Sigmoid colon (tissue), 4 donors: ENCODE results near the gene ACTL8.

ENCODE experiments used
- POLR2A ChIP-seq, 2 donors: fragments of 450-650 bp; IDR thresholded peaks; one replicate each; pipeline ENCODE4 v1.6.1; 2016; ENCODE audit warnings: antibody characterized with exemption in 2 of 2, mild to moderate bottlenecking in 2 of 2, moderate library complexity in 2 of 2
- POLR2AphosphoS5 ChIP-seq, 4 donors: sonication (generic); formaldehyde crosslinking; IDR thresholded peaks; one replicate each; pipeline ENCODE4 v1.6.1; 2017; ENCODE audit warnings: antibody characterized with exemption in 4 of 4
- TF ChIP-seq, protein P1 (sequence below), 4 experiments: fragments of 450-650 bp in 3 of 4; fragments of 200-600 bp in 1 of 4; IDR thresholded peaks; one replicate each; pipeline ENCODE4 v1.5.1; 2016 to 2019; ENCODE audit warnings: antibody characterized with exemption in 4 of 4, mild to moderate bottlenecking in 3 of 4, moderate library complexity in 2 of 4

DNA sequence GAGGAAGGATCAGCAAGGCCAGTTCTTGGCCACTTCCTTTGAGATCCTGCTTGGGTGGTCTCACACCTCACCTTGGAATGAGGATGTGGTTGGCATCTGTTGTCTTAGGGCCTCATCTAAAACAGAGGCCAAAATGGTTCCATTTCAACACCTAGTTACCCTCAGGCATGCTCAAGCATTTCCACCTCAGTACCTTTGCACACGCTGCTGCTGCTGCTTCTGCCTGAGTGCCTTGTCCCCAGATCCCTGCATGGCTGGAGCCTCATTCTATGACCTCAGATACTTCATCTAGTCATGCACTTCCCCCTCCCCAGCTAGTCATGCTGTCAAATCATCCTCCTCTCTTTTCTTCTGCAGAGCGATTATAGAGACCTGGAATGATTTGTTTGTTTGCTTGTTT, 86.8 kb downstream of the ACTL8 start:
- no peak for TF ChIP-seq POLR2A (IDR thresholded peaks at IDR 0.05)
- TF ChIP-seq, protein P1, sequence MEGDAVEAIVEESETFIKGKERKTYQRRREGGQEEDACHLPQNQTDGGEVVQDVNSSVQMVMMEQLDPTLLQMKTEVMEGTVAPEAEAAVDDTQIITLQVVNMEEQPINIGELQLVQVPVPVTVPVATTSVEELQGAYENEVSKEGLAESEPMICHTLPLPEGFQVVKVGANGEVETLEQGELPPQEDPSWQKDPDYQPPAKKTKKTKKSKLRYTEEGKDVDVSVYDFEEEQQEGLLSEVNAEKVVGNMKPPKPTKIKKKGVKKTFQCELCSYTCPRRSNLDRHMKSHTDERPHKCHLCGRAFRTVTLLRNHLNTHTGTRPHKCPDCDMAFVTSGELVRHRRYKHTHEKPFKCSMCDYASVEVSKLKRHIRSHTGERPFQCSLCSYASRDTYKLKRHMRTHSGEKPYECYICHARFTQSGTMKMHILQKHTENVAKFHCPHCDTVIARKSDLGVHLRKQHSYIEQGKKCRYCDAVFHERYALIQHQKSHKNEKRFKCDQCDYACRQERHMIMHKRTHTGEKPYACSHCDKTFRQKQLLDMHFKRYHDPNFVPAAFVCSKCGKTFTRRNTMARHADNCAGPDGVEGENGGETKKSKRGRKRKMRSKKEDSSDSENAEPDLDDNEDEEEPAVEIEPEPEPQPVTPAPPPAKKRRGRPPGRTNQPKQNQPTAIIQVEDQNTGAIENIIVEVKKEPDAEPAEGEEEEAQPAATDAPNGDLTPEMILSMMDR (IDR thresholded peaks at IDR 0.05): no peak
- TF ChIP-seq POLR2AphosphoS5 (IDR thresholded peaks at IDR 0.05): no peak
